WTC11 (cell line): ENCODE data around the gene CCSER2. TPM values are rescaled to one million over a fixed set of nuclear protein-coding genes. Genes with fewer than 3 reads are reported as not detected.

Source experiments
- ATAC-seq: fragments of 200-7000 bp; cut with Tn5 transposase; 2 replicates; pipeline ENCODE4 v1.10.0; 2021; ENCODE audit warnings: mild to moderate bottlenecking, moderate library complexity
- CTCF ChIA-PET: fragments of 300-600 bp; sonication (Branson Sonifier 250); formaldehyde crosslinking; loops from one replicate; lab custom pipeline; 2021; ENCODE audit warnings: antibody characterized with exemption; lab: Charles Lee
- POLR2A ChIA-PET: fragments of 350-600 bp; sonication (Branson Sonifier 250); formaldehyde crosslinking; loops from one replicate; lab custom pipeline; 2021; ENCODE audit warnings: antibody characterized with exemption; lab: Charles Lee
- DNase-seq: peaks from one replicate; pipeline ENCODE4 v3.0.0; 2021; ENCODE audit warnings: low spot score
- H3K27ac Mint-ChIP-seq: 2 replicates; pipeline ENCODE4 v1.8.0; 2021; ENCODE audit warnings: mixed read lengths
- H3K27me3 Mint-ChIP-seq: 2 replicates; pipeline ENCODE4 v1.8.0; 2021; ENCODE audit warnings: low read depth, mild to moderate bottlenecking, moderate library complexity, mixed read lengths
- H3K36me3 Mint-ChIP-seq: 2 replicates; pipeline ENCODE4 v1.8.0; 2021; ENCODE audit warnings: mixed read lengths
- H3K4me1 Mint-ChIP-seq: 2 replicates; pipeline ENCODE4 v1.8.0; 2022; ENCODE audit warnings: mixed read lengths
- H3K4me3 Mint-ChIP-seq: 2 replicates; pipeline ENCODE4 v1.8.0; 2021; ENCODE audit warnings: mild to moderate bottlenecking, moderate library complexity, mixed read lengths
- H3K9me3 Mint-ChIP-seq: 2 replicates; pipeline ENCODE4 v1.8.0; 2021; ENCODE audit warnings: mixed read lengths
- HMGA2 ChIP-seq: fragments of 250-450 bp; sonication (Bioruptor Pico); IDR thresholded peaks from 2 replicates; pipeline ENCODE4 v1.4.0; 2021; ENCODE audit warnings: mild to moderate bottlenecking, moderate library complexity
- JAZF1 ChIP-seq: fragments of 250-450 bp; sonication (Bioruptor Pico); IDR thresholded peaks from 2 replicates; pipeline ENCODE4 v1.9.0; 2021; ENCODE audit warnings: moderate library complexity, mild to moderate bottlenecking, inconsistent platforms
- SMAD3 ChIP-seq: sonication (generic); formaldehyde crosslinking; IDR thresholded peaks from 2 replicates; pipeline ENCODE4 v1.8.0; 2022; ENCODE audit warnings: missing genetic modification reagents, mild to moderate bottlenecking, borderline replicate concordance
- TEAD4 ChIP-seq: sonication (generic); formaldehyde crosslinking; IDR thresholded peaks from 2 replicates; pipeline ENCODE4 v1.8.0; 2022; ENCODE audit warnings: mild to moderate bottlenecking, missing genetic modification reagents
- ZNF138 ChIP-seq: sonication (generic); formaldehyde crosslinking; conservative IDR thresholded peaks from 2 replicates; pipeline ENCODE4 v1.8.1; 2022; ENCODE audit warnings: mild to moderate bottlenecking, moderate library complexity, missing genetic modification reagents
- total RNA-seq: library from RNA; stranded (reverse); gene quantifications from 3 replicates; pipeline ENCODE4 v1.2.3, GENCODE V29; 2021
- TF ChIP-seq, protein P1 (sequence below): sonication (generic); formaldehyde crosslinking; IDR thresholded peaks from 2 replicates; pipeline ENCODE4 v1.8.1; 2023; ENCODE audit warnings: mild to moderate bottlenecking, moderate library complexity, missing genetic modification reagents
- TF ChIP-seq, protein P2 (sequence below): sonication (generic); formaldehyde crosslinking; IDR thresholded peaks from 2 replicates; pipeline ENCODE4 v1.8.0; 2022; ENCODE audit warnings: mild to moderate bottlenecking, missing genetic modification reagents
- TF ChIP-seq, protein P3 (sequence below): sonication (generic); formaldehyde crosslinking; IDR thresholded peaks from 2 replicates; pipeline ENCODE4 v1.8.0; 2023; ENCODE audit warnings: missing genetic modification reagents, mild to moderate bottlenecking, borderline replicate concordance
- TF ChIP-seq, protein P4 (sequence below): sonication (generic); formaldehyde crosslinking; IDR thresholded peaks from 2 replicates; pipeline ENCODE4 v1.8.0; 2023; ENCODE audit warnings: missing genetic modification reagents
- TF ChIP-seq, protein P5 (sequence below): fragments of 200-600 bp; IDR thresholded peaks from 2 replicates; pipeline ENCODE4 v1.8.0; 2022; ENCODE audit warnings: antibody characterized with exemption

CCSER2 gene
- total RNA-seq, 1 experiment from 2014 or later, result 30.6 TPM

DNA sequence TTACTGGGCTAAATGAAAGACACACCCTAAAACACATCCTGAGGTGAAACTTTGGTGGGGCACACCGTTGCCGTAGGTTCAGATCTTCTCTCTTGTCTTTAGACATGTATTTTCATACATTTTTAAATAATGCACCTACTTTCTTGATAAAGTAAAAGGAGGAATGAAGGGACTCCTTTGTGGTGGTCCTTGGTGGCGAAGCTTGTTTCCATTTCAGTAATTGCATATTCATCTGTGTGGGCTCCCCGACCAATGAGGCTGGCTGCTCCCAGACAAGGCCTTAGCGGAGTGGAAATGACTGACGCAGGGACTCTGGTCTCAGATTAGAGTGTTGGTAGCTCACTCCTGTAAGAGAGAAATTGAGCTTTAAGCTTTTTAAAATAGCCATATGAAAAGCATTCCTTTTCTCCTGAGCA, 815 bp downstream of the CCSER2 start (continued):
- TF ChIP-seq, protein P1, sequence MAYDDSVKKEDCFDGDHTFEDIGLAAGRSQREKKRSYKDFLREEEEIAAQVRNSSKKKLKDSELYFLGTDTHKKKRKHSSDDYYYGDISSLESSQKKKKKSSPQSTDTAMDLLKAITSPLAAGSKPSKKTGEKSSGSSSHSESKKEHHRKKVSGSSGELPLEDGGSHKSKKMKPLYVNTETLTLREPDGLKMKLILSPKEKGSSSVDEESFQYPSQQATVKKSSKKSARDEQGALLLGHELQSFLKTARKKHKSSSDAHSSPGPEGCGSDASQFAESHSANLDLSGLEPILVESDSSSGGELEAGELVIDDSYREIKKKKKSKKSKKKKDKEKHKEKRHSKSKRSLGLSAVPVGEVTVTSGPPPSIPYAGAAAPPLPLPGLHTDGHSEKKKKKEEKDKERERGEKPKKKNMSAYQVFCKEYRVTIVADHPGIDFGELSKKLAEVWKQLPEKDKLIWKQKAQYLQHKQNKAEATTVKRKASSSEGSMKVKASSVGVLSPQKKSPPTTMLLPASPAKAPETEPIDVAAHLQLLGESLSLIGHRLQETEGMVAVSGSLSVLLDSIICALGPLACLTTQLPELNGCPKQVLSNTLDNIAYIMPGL, result no peak
- TF ChIP-seq HMGA2 (CRISPR knock-in tag) (no peak), TEAD4 (CRISPR knock-in tag) (no peak), ZNF138 (CRISPR knock-in tag) (no peak), JAZF1 (no peak)
- TF ChIP-seq, protein P2, sequence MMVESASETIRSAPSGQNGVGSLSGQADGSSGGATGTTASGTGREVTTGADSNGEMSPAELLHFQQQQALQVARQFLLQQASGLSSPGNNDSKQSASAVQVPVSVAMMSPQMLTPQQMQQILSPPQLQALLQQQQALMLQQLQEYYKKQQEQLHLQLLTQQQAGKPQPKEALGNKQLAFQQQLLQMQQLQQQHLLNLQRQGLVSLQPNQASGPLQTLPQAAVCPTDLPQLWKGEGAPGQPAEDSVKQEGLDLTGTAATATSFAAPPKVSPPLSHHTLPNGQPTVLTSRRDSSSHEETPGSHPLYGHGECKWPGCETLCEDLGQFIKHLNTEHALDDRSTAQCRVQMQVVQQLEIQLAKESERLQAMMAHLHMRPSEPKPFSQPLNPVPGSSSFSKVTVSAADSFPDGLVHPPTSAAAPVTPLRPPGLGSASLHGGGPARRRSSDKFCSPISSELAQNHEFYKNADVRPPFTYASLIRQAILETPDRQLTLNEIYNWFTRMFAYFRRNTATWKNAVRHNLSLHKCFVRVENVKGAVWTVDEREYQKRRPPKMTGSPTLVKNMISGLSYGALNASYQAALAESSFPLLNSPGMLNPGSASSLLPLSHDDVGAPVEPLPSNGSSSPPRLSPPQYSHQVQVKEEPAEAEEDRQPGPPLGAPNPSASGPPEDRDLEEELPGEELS (CRISPR knock-in tag), result no peak
- TF ChIP-seq, protein P3, sequence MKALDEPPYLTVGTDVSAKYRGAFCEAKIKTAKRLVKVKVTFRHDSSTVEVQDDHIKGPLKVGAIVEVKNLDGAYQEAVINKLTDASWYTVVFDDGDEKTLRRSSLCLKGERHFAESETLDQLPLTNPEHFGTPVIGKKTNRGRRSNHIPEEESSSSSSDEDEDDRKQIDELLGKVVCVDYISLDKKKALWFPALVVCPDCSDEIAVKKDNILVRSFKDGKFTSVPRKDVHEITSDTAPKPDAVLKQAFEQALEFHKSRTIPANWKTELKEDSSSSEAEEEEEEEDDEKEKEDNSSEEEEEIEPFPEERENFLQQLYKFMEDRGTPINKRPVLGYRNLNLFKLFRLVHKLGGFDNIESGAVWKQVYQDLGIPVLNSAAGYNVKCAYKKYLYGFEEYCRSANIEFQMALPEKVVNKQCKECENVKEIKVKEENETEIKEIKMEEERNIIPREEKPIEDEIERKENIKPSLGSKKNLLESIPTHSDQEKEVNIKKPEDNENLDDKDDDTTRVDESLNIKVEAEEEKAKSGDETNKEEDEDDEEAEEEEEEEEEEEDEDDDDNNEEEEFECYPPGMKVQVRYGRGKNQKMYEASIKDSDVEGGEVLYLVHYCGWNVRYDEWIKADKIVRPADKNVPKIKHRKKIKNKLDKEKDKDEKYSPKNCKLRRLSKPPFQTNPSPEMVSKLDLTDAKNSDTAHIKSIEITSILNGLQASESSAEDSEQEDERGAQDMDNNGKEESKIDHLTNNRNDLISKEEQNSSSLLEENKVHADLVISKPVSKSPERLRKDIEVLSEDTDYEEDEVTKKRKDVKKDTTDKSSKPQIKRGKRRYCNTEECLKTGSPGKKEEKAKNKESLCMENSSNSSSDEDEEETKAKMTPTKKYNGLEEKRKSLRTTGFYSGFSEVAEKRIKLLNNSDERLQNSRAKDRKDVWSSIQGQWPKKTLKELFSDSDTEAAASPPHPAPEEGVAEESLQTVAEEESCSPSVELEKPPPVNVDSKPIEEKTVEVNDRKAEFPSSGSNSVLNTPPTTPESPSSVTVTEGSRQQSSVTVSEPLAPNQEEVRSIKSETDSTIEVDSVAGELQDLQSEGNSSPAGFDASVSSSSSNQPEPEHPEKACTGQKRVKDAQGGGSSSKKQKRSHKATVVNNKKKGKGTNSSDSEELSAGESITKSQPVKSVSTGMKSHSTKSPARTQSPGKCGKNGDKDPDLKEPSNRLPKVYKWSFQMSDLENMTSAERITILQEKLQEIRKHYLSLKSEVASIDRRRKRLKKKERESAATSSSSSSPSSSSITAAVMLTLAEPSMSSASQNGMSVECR (CRISPR knock-in tag), result no peak
- TF ChIP-seq, all 79 proteins: peak for 0

DNA sequence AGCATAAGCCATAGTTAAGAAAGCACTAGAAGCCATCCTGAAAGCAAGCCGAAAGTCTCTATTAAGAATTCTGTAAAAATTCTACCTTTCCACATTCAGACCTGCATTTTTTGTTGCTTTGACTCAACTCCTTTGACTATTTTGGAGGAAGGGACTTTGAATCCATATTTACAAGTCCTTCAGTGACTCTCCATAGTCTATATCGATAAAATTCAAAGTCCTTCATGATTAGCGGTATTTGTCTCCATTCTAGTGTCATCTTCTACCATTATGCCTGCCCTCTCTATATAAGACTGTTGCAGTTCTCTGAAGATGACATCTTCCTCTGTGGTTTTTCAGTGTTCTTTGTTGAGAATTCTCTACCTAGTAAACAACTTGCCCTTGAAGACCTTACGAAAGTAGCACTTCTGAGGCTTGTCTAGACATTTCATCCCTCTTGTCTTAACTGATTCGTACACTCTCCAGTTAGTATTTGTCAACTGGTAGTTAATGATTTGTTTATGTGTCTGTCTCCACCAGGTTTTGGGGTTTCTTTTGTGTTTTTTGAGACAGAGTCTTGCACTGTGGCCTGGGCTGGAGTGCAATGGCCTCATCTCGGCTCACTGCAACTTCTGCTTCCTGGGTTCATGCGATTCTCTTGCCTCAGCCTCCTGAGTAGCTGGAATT, 1.7 kb downstream of the CCSER2 start:
- CTCF ChIA-PET, result interaction anchor here (1.0 to 2.5 kb wide), 3 partner anchors 19 to 63 kb away, joined by 3 to 27 read pairs (median 3); no protein-coding TSS in a partner anchor
- Mint-ChIP-seq H3K4me1 (peaks cover 52% of the 10 kb centered on the region), H3K27ac (peak overlapping the region; percentile 98), H3K4me3 (peak overlapping the region; percentile 96), H3K36me3 (no peaks in the 10 kb centered on the region), H3K9me3 (no peaks in the 10 kb centered on the region), H3K27me3 (no peaks in the 10 kb centered on the region)
- TF ChIP-seq, protein P4, sequence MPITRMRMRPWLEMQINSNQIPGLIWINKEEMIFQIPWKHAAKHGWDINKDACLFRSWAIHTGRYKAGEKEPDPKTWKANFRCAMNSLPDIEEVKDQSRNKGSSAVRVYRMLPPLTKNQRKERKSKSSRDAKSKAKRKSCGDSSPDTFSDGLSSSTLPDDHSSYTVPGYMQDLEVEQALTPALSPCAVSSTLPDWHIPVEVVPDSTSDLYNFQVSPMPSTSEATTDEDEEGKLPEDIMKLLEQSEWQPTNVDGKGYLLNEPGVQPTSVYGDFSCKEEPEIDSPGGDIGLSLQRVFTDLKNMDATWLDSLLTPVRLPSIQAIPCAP (CRISPR knock-in tag), result no peak
- TF ChIP-seq, protein P5, sequence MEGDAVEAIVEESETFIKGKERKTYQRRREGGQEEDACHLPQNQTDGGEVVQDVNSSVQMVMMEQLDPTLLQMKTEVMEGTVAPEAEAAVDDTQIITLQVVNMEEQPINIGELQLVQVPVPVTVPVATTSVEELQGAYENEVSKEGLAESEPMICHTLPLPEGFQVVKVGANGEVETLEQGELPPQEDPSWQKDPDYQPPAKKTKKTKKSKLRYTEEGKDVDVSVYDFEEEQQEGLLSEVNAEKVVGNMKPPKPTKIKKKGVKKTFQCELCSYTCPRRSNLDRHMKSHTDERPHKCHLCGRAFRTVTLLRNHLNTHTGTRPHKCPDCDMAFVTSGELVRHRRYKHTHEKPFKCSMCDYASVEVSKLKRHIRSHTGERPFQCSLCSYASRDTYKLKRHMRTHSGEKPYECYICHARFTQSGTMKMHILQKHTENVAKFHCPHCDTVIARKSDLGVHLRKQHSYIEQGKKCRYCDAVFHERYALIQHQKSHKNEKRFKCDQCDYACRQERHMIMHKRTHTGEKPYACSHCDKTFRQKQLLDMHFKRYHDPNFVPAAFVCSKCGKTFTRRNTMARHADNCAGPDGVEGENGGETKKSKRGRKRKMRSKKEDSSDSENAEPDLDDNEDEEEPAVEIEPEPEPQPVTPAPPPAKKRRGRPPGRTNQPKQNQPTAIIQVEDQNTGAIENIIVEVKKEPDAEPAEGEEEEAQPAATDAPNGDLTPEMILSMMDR, result no peak
- TF ChIP-seq SMAD3 (CRISPR knock-in tag), result no peak
- TF ChIP-seq, protein P2 (CRISPR knock-in tag), result no peak
- ATAC-seq (no peak), DNase-seq (no peak)
- POLR2A ChIA-PET, result interaction anchor here (0.6 kb wide), 1 partner anchor 24 kb away, joined by 3 read pairs; no protein-coding TSS in a partner anchor
